AG04449 (cell line): Measurements from ENCODE around the gene PTGES.
"Not testable (repeated sequence)": the region's sequence is repeated elsewhere in the genome, so short reads cannot be mapped to it uniquely, and the experiment has no call there.

ENCODE experiments used
- CTCF ChIA-PET: fragments of 350-600 bp; formaldehyde crosslinking; extraction: SDS; loops from one replicate; lab custom pipeline; 2021; ENCODE audit warnings: antibody characterized with exemption; lab: Yijun Ruan, JAX
- POLR2A ChIA-PET: fragments of 400-600, 350-600 bp; formaldehyde crosslinking; extraction: SDS; loops from one replicate; lab custom pipeline; 2020; ENCODE audit warnings: antibody characterized with exemption, inconsistent platforms; lab: Yijun Ruan, JAX
- DNase-seq: peaks from one replicate; pipeline ENCODE4 v3.0.0-alpha.2; 2010; ENCODE audit warnings: low read depth, low spot score
- H3K4me3 ChIP-seq: 2 replicates; pipeline ENCODE4 v1.5.1; 2011; ENCODE audit warnings: low read depth, mild to moderate bottlenecking, control low read depth, low read length
- CTCF ChIP-seq: IDR thresholded peaks from one replicate; pipeline ENCODE4 v1.5.1; 2011; ENCODE audit warnings: mild to moderate bottlenecking, moderate library complexity, low read length, control low read depth, inconsistent platforms; ENCODE audit not compliant: insufficient read depth; ENCODE audit errors: missing control alignments

The PTGES gene

GRCh38 chr9:129778469-129778868 lies 25.6 kb upstream of the PTGES start:
- DNase-seq = no peak
- CTCF ChIA-PET = interaction anchor here (2.2 to 19.2 kb wide), 4 partner anchors 13 to 137 kb away, joined by 8 to 429 read pairs (median 138); partner anchors contain the start of gene ASB6
- no peak for TF ChIP-seq CTCF
- H3K4me3 ChIP-seq = no peak overlapping the region
- POLR2A ChIA-PET = no interaction called here

DNA sequence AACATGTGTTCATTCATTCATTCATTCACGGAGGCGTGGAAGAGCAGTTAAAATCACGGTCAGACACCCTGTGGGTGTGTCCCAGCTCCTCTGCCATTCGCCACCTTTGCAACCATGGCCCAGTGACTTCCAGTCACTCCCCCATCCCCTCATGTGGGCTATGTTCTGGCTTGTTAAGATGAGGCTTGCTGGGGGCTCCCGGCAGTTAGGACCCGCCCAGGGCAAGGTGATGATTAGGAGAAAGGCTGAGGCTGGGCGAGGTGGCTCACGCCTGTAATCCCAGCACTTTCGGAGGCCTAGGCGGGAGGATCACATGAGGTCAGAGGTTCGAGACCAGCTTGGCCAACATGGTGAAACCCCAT lies 24.9 kb upstream of the PTGES start:
- TF ChIP-seq CTCF = no peak
- no peak for DNase-seq
- H3K4me3 ChIP-seq = no peak overlapping the region
- ChIA-PET POLR2A (interaction anchor here (0.8 to 3.0 kb wide), 6 partner anchors 10 to 75 kb away, joined by 3 to 12 read pairs (median 6); partner anchors contain the start of gene PTGES), CTCF (interaction anchor here (1.0 to 19.2 kb wide), 14 partner anchors 8 to 646 kb away, joined by 3 to 429 read pairs (median 6); partner anchors contain the start of gene ASB6)

- no peak for TF ChIP-seq CTCF
- CTCF ChIA-PET = interaction anchor here (1.0 to 19.2 kb wide), 17 partner anchors 9 to 645 kb away, joined by 3 to 429 read pairs (median 5); partner anchors contain the start of gene ASB6
- POLR2A ChIA-PET = interaction anchor here (0.6 to 3.0 kb wide), 10 partner anchors 11 to 74 kb away, joined by 3 to 12 read pairs (median 4); partner anchors contain the start of gene PTGES
- DNase-seq = peak; percentile 98
- H3K4me3 ChIP-seq = peak overlapping the region; percentile 36
Observed at GRCh38 chr9:129776938-129777768, 24.3 kb upstream of the PTGES start.

DNA sequence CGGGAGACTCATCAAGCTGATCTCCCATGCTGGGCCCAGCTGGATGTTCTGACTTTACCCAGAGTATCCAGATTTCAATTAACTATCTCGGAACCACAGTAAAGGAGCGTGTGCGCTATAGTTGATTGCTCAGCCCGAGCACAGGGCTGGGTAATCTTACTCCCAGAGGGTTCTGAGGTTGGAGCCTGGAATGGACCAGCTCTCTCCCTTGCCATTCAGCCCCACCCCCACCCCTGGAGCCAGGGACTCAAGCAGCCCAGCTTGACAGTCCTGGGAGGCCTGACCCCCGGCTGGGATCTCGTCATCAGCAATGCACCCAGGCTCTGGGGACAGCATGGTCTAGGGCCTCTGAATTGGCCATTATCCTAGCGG lies 23.7 kb upstream of the PTGES start:
- no peak for TF ChIP-seq CTCF
- peak overlapping the region; percentile 33 for H3K4me3 ChIP-seq
- ChIA-PET CTCF (interaction anchor here (1.0 to 19.2 kb wide), 15 partner anchors 9 to 645 kb away, joined by 3 to 429 read pairs (median 5); partner anchors contain the start of gene ASB6), POLR2A (interaction anchor here (0.7 to 3.0 kb wide), 7 partner anchors 13 to 64 kb away, joined by 3 to 12 read pairs (median 4); partner anchors contain the start of gene PTGES)
- no peak for DNase-seq

DNA sequence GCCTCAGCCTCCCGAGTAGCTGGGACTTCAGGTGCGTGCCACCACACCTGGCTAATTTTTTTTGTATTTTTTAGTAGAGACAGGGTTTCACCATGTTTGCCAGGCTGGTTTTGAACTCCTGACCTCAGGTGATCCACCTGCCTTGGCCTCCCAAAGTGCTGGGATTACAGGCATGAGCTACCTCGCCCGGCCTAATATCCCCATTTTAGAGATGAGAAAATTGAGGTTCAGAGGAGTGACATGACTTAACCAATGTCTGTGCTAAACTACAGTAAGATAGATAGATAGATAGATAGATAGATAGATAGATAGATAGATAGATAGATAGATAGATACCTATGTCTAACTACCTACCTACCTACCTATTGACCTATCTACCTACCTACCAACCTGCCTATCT lies 23.3 kb upstream of the PTGES start:
- not testable (repeated sequence) for H3K4me3 ChIP-seq, DNase-seq
- CTCF ChIA-PET = interaction anchor here (1.0 to 19.2 kb wide), 10 partner anchors 9 to 645 kb away, joined by 3 to 429 read pairs (median 8); partner anchors contain the start of gene ASB6
- POLR2A ChIA-PET = interaction anchor here (1.3 to 3.0 kb wide), 3 partner anchors 14 to 38 kb away, joined by 4 to 12 read pairs (median 12); partner anchors contain the start of gene PTGES

- no peak overlapping the region for H3K4me3 ChIP-seq
- ChIA-PET POLR2A (interaction anchor here (3.0 kb wide), 1 partner anchor 14 kb away, joined by 12 read pairs; no protein-coding TSS in a partner anchor), CTCF (interaction anchor here (1.1 to 19.2 kb wide), 7 partner anchors 12 to 644 kb away, joined by 3 to 429 read pairs (median 11); partner anchors contain the start of gene ASB6)
- DNase-seq = no peak
- no peak for TF ChIP-seq CTCF
Observed at GRCh38 chr9:129775448-129775798, 22.6 kb upstream of the PTGES start.
